GM21528 (cell line): ENCODE measurements around the gene CBLN3.

ENCODE experiments used
- ATAC-seq: cut with Tn5 transposase; IDR thresholded peaks from one replicate; pipeline ENCODE4 v1.9.1; 2021; ENCODE audit warnings: mild to moderate bottlenecking, moderate library complexity; ENCODE audit not compliant: unreplicated experiment, low FRiP score

CBLN3 gene

DNA sequence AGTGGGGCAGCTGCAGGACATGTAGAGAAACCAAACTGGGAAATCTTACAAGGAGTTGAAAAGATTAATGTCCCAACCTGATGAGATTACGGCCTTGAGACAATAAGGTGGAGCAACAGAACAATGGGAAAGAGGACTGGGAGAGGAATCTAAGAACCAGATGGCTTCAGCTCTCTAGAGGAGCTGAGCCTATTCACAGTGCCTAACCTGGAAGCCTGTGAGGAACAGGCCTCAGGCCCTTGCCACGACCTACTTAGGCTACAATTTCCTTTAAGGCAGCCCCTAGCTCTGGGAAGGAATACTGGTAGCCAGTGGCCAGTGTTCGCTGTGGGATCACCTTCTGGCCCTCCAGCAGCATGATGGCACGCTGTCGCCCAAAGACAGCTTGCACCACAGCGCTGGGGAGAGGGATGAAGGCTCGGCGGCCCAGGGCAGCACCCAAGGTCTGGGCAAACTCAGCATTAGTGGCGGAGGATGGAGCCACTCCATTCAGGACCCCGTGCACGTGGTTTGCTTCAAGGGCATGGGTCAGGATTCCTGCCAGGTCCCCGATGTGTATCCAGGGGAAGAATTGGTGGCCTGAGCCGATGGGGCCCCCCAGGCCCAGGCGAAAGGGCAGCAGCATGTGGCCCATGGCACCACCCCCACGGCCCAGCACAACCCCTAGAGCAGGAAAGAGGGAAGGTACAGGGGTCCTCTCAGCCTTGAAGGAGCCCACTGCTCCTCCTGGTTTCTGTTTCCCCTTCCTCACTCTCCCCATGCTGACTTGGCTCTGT, 10.6 kb upstream of the CBLN3 start:
- no peak for ATAC-seq

DNA sequence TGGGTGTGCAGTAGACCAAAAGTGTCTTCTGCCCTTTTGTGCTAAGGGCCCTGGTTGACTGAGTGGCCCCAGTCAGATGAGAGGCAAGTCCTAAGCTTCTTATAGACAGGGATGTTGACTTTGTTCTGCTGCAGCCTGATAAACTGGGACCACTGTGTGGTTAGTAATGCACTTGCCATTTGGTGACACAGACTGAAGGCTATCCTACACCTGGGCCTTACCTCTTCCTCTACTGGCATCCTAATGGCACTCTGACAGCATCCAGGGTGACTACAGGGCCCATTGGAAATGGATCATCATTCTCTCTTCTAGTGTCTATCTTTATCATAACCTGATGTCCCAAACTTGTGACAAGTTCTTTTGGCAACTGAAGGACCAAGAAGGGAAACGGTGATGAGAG, 9.8 kb upstream of the CBLN3 start:
- no peak for ATAC-seq

DNA sequence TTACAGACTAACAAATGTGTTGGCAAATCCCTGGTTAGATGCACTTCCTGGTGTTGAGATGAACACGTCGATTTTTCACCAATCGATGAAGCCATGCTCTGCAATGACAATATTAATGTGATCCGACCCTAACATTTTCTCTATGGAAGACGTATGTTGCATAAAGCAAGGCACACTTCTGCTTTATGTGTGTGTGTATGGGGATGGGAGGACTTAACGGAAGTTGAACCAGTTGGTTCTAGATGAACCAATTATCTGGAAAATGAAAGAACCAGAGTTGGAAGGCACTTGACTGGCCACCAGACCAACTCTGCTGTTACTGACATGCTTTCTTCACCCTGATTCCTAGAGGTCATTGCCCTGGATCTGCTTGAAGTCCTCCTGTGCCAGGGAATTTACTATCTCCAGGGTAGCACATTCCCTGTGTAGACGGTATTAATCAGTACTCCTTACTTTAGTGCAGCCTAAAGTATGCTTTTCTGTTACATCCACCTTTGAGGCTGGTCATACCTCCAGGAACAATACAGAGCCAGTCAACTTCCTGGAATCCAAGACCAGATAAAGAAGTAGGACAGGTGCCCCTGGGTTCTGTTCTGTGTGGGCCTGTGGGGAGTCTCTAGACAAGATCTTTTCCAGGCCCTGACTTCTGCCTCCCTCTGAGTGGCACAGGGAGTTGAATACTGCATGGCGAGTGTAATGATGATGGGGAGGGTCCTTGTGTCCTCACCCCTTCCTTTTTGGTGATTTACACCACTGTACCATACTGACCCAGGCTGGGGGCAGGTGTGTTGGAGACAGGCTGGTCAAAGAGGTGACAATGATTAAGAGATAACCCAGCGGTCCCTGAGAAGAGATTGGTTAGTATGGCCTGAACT, 9.0 kb upstream of the CBLN3 start:
- no peak for ATAC-seq

DNA sequence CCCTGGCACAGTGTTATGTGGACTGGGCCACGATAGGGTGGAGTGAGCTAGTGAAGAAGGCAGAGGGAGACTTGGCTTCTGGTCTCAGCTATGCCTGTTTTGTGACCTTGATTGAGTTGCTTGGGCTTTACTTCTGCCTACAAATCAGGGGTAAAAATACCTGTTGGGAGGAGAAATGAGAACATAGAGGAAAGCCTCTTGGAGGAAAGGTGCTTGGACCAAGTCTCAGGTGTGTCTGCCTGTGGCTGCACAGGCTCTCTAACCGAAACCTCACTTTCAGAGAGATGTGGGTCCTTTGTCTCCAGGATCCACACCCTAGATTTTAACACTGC, 8.2 kb upstream of the CBLN3 start:
- no peak for ATAC-seq

DNA sequence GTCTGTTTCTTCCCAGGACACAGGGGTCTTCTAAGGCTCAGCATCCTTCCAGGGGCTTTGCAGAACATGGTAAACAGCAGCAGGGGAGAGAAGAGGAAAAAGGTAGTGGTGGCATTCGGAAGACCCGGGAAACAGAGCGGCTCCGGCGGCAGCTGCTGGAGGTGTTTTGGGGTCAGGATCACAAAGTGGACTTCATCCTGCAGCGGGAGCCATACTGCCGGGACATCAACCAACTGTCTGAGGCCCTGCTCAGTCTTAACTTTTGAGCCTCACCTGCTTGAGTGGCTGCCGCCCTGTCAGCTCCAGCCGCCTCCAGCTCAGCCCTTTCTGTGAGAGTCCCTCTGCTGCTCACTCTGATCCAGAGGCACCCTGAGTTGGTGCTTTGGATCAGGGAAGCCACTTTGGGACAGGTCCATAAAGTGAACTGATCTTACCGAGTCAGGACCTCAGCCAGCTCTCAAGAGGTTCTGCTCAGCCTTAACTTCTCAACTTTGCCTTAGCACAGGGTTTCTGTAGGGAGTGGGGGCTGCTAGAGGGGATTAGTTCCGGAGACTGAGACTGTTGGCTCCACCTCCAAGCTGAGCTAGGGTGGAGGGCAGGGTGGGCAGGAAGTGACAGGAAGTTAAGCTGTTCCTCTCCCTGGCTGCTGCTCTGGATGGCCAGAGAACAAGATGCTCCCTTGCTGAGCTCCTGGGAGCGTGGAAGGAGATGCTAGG, 7.7 kb upstream of the CBLN3 start:
- ATAC-seq: no peak

DNA sequence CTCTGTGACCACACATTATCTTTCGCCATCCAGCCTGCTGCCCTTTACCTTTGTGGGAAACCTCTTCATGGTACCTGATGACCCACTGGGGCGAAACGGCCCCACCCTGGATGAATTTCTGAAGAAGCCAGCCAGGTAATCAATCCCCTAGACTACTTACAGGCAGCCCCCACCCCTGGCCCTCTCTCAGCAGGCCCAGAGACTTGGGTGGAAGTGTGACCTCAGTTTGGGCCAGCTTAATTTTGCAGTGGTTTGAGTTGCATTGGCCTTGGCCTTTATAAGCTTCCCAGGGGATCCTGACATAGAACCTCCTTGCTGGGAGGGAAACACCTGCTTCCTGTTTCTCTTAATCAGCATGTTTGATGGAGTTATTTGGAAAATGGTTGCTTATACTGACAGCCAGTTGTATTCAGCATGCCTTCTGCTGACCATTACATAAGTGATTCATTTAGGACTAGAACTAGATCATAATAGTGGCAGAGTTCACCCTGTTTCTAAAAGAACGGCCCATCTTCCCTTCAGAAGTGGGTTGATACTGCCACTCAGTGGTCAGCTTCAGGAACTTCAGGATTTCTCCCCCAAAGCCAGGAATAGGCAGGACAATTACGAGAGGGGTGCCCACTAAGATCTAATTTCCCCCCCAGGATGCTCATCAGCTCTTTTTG, 7.0 kb upstream of the CBLN3 start:
- ATAC-seq: no peak

DNA sequence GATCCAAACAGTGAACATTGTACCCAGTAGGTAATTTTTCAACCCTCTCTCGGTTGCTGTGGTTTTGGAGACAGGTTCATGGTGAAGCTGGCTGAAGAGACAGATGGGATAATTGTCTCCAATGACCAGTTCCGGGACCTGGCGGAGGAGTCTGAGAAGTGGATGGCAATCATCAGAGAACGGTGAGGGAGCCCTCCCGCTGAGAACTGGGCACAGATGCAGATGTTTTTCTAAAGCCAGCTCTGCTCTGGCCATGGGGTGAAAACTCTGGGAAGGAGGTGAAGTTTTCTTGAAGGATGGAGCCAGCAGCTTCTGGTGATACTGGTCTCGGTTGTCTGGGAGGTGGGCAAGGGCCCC, 6.5 kb upstream of the CBLN3 start:
- ATAC-seq: no peak

DNA sequence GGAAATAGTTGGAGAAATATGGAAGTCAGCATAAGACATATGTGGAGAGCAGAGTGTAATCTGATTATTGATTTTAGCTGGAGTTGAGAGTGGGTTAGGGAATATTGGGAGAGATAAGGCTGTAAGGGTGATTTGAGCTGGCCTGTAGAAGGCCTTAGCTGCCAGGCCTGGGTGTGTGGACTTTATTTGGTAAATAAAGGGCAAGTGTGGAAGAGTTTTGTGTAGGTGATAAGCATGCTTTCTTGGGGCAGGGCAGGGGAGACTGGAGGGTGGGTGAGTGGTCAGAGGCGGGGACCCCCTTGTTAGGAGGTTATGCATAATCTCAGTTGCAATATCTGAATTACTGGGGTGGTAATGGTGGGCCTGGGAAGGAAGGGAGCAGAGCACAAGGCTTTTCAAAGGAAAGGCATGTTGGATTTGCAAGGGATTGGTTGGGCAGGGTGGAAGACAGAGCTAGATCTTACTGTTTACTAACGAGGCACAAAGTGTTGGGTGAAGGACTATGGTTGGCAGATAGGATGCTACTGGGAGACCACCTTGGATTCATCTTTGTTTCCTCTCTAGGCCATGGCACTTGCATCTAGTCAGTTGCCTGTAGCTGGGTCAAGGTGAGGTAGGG, 5.8 kb upstream of the CBLN3 start:
- ATAC-seq: no peak

DNA sequence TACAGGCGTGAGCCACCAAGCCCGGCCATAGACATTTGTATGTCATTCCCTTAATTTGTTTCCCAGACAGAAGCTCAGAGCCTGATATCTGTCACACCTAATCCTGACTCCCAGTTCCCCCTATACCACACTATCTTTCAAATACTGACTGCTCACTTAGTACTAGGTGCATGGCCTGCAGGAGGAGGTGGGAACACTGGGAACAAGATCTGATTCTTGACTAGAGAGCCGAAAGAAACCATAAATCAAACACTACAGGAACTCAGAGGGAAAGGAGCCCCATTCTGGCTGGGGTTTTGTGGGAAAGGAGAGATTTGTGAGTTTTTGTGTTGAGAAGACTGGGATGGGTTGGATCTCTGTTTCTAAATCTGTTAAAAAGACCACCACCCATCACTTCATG, 5.2 kb upstream of the CBLN3 start:
- no peak for ATAC-seq

DNA sequence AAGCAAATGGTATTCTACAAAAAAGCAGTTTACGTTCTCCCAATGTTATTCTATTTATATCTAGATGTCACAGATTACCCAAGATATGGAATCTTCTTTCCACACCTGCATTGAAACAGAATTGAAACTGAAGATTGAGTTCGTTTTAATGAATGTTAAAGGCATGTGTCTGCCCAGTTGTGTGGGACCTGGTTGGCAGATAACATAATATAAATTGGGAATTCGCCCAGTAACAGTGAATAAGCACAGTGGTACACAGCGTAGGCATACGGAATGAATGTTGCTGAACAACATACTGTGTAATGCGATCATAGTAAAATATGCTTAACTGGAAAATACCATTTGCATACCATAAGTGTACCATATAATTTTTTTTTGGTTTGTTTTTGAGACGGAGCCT, 4.6 kb upstream of the CBLN3 start:
- ATAC-seq: no peak

DNA sequence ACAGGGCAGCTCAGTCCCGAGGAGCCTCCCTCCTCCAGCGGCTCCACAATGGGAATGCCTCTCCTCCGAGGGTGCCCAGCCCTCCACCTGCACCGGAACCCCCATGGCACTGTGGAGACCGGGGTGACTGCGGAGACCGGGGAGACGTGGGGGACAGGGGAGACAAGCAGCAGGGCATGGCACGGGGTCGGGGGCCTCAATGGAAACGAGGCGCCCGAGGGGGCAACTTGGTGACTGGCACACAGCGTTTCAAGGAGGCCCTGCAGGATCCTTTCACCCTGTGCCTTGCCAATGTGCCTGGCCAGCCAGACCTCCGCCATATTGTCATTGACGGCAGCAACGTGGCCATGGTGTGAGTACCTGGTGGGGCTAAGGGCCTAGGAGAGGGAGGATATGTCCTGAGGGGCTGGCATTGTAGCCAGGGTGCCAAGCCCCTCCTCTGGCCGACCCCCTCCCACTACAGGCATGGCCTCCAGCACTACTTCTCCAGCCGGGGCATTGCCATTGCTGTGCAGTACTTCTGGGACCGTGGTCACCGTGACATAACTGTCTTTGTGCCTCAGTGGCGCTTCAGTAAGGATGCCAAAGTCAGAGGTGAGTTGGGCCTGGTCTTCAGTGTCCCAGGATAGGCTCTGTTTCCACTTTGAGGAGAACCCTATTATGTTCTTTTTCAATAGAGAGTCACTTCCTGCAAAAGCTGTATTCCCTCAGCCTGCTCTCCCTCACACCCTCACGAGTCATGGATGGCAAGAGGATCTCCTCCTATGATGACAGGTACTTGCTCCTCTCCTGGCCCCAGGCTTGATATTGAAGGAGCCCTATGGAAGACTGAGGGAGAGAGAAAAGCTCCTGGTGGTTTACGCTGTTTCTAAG, 3.0 kb upstream of the CBLN3 start:
- no peak for ATAC-seq

DNA sequence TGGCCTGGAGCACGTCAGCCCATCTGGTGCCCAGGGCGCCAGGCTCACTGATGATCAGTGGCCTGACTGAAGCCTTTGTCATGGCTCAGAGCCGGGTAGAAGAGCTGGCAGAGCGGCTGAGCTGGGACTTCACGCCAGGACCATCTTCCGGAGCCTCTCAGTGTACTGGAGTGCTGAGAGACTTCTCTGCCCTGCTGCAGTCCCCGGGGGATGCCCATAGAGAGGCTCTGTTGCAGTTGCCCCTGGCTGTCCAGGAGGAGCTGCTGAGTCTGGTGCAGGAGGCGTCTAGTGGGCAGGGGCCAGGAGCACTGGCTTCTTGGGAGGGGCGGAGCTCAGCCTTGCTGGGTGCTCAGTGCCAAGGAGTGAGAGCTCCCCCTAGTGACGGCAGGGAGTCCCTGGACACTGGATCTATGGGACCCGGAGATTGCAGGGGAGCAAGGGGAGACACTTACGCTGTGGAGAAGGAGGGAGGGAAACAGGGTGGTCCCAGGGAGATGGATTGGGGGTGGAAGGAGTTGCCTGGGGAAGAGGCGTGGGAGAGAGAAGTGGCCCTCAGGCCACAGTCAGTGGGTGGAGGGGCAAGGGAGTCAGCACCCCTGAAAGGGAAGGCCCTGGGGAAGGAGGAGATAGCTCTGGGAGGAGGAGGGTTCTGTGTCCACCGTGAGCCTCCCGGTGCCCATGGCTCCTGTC, 2.2 kb upstream of the CBLN3 start:
- ATAC-seq: peak; percentile 54

DNA sequence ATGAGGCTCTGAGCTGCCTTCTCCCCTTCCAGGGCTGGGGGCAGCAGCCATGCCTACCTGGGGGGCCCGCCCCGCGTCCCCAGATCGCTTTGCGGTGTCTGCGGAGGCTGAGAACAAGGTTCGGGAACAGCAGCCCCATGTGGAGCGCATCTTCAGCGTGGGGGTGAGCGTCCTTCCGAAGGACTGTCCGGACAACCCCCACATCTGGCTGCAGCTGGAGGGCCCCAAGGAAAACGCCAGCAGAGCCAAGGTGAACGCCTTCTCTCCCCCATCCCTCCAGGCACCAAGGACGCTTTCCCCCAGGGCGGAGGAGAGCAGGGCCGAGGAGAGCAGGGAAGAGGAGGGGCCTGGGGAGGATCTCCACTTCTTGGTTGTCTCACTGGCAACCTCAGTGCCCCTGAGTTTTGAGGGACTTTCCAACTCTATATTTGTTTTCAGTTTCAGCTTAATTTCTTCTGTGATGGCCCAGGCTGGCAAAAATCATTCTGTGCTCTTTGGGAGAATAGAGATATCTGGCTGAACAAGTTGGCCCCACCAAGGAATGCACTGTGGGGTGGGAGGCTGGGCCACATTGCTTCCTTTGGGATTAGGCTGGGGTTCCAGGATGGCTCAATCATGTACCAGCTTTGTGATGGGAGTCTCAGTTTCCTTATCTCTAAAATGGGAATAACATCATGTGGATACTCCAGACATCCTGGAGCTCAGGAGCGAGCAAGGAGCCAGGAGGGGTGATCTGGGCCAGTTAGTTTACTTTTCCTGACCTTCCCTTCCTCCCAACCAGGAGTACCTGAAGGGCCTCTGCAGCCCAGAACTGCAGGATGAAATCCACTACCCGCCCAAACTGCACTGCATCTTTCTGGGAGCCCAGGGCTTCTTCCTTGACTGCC, 1.5 kb upstream of the CBLN3 start:
- no peak for ATAC-seq

DNA sequence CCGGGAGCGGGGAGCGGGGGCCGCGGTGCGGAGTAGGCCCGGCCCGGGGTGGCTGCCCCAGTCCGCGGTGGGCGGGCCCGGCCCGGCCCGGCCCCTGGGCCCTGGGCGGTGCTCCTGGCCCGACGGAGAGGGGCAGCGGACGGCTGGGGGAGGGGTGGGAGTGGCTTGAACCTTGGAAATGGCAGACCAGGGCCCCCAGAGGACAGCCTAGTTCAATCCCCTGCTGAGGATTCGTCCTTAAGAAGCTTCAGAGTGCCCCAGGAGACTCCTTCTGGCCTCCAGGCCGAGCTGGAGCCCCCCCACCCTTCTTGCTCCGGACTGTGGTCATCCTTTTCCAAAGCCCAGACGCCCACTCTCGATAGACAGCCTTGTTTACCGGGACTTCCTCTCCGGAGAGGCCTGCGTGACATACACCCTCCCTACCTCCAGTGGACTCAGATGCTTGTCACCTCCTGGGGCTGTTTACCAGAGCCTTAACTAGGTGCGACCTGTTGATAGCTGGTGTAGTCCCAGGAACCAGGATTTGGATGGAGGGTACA, 744 bp upstream of the CBLN3 start:
- ATAC-seq: peak; percentile 57

DNA sequence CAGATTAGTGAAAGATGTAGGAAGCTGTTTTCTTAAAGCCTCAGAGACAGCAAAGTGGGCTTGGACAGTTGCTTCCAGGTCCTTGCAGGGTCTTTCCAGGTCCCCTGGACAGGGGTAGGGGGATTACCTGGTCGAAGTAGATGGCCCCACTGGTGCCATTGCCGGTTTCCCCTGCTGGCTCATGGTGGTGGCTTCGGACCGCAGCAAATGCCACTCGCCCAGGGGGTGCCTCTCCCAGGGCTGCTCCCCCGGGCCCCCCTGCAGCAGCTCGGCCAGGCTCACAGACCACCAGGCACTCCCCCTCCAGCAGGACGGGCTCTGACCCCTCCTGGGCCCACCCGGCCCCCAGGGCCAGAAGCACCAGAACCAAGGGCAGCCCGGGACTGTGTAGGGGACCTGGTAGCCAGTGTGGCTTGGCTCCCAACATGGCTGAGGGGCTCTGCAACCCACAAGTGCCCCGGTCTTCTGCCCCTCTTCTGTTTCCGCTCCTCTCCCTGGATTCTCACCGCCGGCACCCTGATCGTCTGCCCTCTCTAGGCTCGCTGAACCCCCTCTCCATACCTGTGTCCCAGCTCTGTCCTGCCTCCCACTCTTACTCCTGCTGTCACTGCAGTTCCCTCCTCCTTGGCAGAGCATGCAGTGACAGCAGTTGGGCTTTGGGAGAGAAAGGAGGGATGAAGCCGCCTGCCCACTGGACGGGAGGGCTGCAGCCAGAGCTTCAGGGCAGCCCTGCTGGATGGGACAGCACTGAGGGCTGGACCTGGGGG, 657 bp downstream of the CBLN3 start:
- ATAC-seq: no peak

DNA sequence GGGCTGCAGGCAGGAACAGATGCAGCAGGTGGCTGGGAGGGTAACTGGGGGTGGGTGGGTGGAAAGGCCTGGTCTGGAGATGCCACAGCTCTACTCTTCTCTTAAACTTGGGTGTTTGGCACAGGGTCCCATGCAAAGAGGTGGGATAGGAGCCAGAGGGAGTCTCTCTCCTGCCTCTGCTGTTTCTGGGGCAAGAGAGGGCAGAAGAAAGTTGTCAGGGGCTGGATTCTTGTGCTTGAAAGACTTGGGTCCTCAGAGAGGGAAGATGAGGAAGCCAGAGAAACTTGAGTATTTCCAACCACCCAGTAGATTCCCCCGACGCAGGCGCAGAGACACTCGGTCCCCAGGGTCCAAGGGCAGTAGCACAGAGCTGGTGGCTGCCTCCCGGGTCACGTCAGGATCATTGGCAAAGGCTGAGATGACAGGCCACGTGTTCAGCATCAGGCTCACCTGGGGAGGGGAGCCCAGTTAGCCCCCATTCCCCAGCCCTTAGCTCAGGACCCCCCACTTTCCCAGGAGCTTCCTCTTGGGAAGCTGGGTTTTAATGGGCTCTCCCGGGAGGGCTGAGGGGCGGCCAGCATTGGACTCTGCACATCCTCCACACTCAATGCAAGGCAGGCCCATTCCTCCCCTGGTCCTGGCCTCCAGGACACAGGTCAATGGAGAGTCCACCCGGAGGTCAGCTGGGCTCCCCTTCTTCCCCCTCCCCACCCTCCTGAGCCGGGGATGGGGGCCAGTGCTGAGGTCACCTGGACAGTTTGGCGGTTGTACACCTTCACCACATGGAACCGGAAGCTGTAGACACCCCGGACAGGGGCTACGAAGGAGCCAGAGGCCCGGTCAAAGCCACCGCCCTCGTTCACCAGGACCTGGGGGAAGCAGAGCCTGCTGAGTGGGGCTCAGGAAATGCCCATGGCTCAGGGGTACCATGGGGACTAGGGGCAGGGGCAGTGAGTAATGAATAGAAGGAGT, 1.6 kb downstream of the CBLN3 start:
- ATAC-seq: no peak
